HG03025 (cell line): ENCODE measurements around the gene SPSB3.
"Not testable (repeated sequence)": the region's sequence is repeated elsewhere in the genome, so short reads cannot be mapped to it uniquely, and the experiment has no call there.

Experiments used
- ATAC-seq: cut with Tn5 transposase; IDR thresholded peaks from one replicate; pipeline ENCODE4 v1.9.1; 2021; ENCODE audit warnings: mild to moderate bottlenecking, moderate library complexity; ENCODE audit not compliant: unreplicated experiment, low FRiP score

SPSB3 gene

GRCh38 chr16:1817276-1817589 lies 34.9 kb upstream of the SPSB3 start:
- ATAC-seq = no peak

GRCh38 chr16:1816396-1817275 lies 34.3 kb upstream of the SPSB3 start:
- ATAC-seq = no peak

GRCh38 chr16:1815461-1815860 lies 33.1 kb upstream of the SPSB3 start:
- no peak for ATAC-seq

- ATAC-seq = no peak
These were observed 30.4 kb upstream of the SPSB3 start for GRCh38 chr16:1812732-1813163.

- no peak for ATAC-seq
These were observed 28.2 kb upstream of the SPSB3 start for GRCh38 chr16:1810536-1810935.

- ATAC-seq = no peak
These were observed 27.7 kb upstream of the SPSB3 start for GRCh38 chr16:1810106-1810505.

GRCh38 chr16:1809281-1809801 lies 27.0 kb upstream of the SPSB3 start:
- ATAC-seq = no peak

GRCh38 chr16:1808691-1809090 lies 26.3 kb upstream of the SPSB3 start:
- ATAC-seq = no peak

DNA sequence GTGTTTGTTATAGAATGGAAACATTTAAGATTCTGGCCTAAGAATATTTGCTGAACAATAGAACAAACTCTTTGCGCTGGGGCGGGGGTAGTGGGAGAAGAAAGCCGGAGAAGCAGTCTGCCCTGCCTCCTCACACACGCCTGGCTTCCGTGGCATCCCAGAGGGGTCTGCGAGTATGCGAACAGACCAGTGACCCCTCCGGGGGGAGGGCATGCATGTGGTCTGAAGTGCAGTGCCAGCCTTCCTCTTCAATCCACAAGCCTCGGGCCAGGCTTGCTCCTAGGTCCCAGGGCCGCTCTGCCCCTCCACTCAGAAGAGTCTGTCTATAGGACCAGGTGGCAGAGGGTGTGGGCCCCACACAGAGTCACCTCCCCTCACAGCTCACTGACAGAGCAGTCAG lies 25.3 kb upstream of the SPSB3 start:
- ATAC-seq = no peak

- ATAC-seq = no peak
These were observed 18.3 kb upstream of the SPSB3 start for GRCh38 chr16:1800701-1801100.

DNA sequence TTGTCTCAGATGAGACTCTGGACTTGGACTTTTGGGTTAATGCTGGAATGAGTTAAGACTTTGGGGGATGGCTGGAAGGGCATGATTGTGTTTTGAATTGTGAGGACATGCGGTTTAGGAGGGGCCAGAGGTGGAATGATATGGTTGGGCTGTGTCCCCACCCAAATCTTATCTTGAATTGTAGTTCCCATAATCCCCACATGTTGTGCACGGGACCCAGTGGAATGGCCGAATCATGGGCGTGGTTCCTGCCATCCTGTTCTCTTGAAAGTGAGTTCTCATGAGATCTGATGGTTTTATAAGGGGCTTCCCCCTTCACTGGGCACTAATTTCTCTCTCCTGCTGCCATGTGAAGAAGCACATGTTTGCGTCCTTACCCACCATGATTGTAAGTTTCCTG lies 16.9 kb upstream of the SPSB3 start:
- ATAC-seq = not testable (repeated sequence)

GRCh38 chr16:1794908-1795666 lies 12.7 kb upstream of the SPSB3 start:
- ATAC-seq = no peak

GRCh38 chr16:1794221-1794871 lies 12.0 kb upstream of the SPSB3 start:
- ATAC-seq = no peak

DNA sequence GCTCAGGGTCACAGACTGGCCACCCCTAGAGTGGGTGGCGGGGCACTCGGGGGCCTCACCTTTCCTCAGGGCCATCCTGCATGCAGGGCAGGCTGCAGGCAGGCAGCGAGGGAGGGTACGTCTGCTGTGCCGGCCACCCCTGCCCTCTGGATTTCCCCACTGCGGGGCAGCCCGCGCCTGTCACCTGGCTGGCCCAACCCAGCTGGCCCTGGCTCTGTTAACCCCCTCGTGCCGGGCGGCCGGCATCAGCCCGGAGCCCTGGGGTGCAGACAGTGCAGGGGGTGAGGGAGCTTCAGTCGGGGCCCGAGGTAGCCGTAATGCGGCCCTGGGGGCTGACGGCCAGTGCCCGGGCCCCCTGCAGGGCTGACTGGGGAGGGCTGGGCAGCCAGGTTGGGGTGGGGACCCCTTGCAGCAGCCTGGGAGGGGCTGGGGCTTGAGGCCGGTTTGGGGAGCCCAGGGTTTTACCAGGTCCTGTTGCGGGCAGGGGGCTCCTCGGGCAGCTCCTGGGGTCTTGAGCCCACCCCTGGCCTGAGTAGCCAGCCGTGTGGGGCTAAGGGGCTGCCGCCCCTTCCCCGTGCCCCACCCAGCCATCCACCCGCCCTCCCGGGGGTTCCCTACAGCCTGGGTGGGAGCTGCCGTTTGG lies 11.3 kb upstream of the SPSB3 start, which contains the start of gene IGFALS:
TSS of gene IGFALS (minus strand) at position 128 of the 643 bp plus-strand sequence. CDS start at position 75, 53 bp downstream.
- no peak for ATAC-seq

DNA sequence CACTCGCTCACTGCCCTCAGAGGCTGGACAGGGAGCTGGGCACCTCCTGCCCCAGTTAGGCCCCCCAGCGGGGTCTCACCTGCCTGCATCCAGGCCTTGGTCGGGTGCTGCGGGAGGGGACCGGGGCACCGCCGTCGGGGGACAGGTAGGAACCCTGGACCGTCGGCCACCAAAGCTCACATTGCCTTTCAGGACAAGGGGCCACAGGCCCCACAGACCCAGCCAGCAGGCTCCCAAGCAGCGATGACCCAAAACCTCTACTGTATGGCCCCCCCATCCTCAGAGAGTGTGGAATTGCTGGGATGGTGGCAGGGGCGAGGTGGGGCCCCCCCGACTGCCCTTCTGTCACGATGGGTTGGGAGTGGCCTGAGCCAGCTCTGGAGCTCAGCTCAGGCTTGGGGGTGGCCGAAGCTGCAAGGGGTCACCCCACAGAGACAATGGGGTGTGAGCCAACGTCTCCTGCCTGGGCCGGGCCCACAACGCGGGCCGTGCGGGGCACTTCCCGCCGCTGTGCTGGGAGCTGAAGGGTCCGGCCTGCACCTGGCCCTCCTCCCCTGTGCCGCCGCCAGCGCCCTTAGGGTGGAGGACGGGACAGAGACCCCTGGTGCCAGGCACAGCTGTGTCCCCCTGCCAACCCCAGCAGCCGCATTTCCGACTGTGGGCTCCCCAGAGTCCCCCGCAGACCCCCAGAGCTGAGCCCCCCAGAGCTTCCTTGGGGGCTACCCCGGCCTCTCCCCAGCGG lies 10.6 kb upstream of the SPSB3 start:
- ATAC-seq = no peak

- no peak for ATAC-seq
These were observed 9.8 kb upstream of the SPSB3 start for GRCh38 chr16:1791943-1792812.

DNA sequence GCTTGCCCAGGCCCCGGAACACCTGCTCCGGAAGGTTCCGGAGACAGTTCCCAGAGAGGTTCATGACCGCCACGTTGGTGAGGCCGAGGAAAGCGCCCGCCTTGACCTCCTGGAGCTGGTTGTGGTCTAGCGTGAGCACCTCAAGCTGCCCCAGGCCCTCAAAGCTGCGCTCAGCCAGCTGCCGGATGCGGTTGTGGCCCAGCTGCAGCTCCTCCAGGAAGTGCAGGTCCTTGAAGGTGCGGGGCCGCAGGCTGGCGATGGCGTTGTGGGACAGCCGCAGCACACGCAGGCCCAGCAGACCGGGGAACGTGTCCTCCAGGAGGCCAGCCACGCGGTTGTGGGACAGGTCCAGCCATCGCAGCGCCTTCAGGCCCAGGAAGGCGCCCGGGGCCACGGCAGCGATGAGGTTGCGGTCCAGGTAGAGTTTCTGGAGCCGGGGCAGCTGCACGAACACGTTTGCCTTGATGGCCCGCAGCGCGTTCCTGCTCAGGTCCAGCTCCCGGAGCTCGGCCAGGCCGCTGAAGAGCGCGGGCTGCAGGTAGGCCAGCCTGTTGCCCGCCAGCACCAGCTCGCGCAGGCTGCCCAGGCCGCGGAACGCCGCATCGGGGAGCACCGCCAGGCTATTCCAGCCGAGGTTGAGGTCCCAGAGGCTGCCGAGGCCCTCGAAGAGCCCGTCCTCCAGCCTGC lies 9.0 kb upstream of the SPSB3 start:
- ATAC-seq = no peak

DNA sequence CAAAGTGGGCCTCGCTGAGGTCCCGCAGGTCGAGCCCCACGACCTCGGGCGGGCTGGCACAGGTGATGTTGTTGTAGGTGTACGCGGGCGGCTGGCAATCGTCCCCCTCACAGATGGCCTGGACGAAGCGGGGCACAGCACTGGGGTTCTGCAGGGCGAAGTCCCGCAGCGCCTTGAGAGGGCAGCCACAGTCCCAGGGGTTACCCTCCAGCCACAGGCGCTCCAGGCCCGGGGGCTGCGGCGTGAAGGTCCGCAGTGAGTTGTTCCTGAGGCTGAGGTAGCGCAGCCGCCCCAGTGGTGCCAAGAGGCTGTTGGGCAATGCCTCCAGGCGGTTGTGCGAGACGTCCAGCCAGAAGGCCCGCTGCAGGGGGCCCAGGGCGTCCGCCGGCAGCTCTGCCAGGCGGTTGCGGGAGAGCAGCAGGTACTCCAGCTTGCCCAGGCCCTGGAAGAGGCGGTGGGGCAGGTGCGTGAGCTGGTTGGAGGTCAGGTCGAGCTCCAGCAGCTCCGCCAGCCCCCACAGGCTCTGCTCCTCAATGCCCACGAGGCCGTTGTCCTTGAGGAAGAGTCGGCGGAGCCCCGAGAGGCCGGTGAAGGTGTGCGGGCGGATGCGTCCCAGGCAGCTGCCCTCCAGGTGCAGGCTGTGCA lies 8.4 kb upstream of the SPSB3 start:
- no peak for ATAC-seq
